GM23338 (cell line): ENCODE data around the gene DOCK2.

Experiments used
- CREB1 ChIP-seq: fragments of 250-450 bp; sonication (Bioruptor Pico); IDR thresholded peaks from 2 replicates; pipeline ENCODE4 v1.5.0; 2020; ENCODE audit warnings: low read depth, mild to moderate bottlenecking, moderate library complexity
- CTCF ChIP-seq, 2 experiments: fragments of 200-600 bp in 1 of 2; sonication (generic) in 1 of 2; conservative IDR thresholded peaks; 2 replicates each; pipeline versions ENCODE4 v1.5.1 to v1.6.1; 2016 to 2017; ENCODE audit warnings: antibody characterized with exemption in 2 of 2, low read depth in 2 of 2, mild to moderate bottlenecking in 2 of 2, moderate library complexity in 1 of 2
- ETS1 ChIP-seq: IDR thresholded peaks from 2 replicates; pipeline ENCODE4 v1.6.1; 2016; ENCODE audit warnings: antibody characterized with exemption
- EZH2 ChIP-seq: fragments of 200-600 bp; sonication (generic); IDR thresholded peaks from one replicate; pipeline ENCODE4 v1.8.0; 2017; ENCODE audit warnings: antibody characterized with exemption, mild to moderate bottlenecking, low read depth; ENCODE audit not compliant: unreplicated experiment
- EZH2phosphoT487 ChIP-seq: fragments of 200-600 bp; sonication (generic); IDR thresholded peaks from one replicate; pipeline ENCODE4 v1.8.1; 2018; ENCODE audit warnings: antibody characterized with exemption; ENCODE audit not compliant: unreplicated experiment
- JUNB ChIP-seq: IDR thresholded peaks from one replicate; pipeline ENCODE4 v1.6.1; 2016; ENCODE audit warnings: antibody characterized with exemption; ENCODE audit not compliant: unreplicated experiment
- POLR2AphosphoS5 ChIP-seq: IDR thresholded peaks from 2 replicates; pipeline ENCODE4 v1.6.1; 2016; ENCODE audit warnings: antibody characterized with exemption, low read depth
- REST ChIP-seq: IDR thresholded peaks from one replicate; pipeline ENCODE4 v1.6.1; 2018; ENCODE audit warnings: antibody characterized with exemption; ENCODE audit not compliant: unreplicated experiment
- ZNF114 ChIP-seq: fragments of 250-450 bp; sonication (Bioruptor Pico); IDR thresholded peaks from 2 replicates; pipeline ENCODE4 v1.5.0; 2020; ENCODE audit warnings: mild to moderate bottlenecking, moderate library complexity
- ZNF331 ChIP-seq: fragments of 250-450 bp; sonication (Bioruptor Pico); IDR thresholded peaks from 2 replicates; pipeline ENCODE4 v1.5.0; 2020; ENCODE audit warnings: low read depth, mild to moderate bottlenecking, moderate library complexity
- ZNF462 ChIP-seq: fragments of 250-450 bp; sonication (Bioruptor Pico); IDR thresholded peaks from 2 replicates; pipeline ENCODE4 v1.5.0; 2020; ENCODE audit warnings: mild to moderate bottlenecking, moderate library complexity

- no peak for TF ChIP-seq CTCF (conservative IDR thresholded peaks at IDR 0.05; ENCODE audit: low read depth in 2 of 2)
- no peak for TF ChIP-seq POLR2AphosphoS5
- TF ChIP-seq JUNB = no peak
- no peak for TF ChIP-seq EZH2
- TF ChIP-seq CREB1 = no peak
- no peak for TF ChIP-seq REST
- TF ChIP-seq EZH2phosphoT487 = no peak
- TF ChIP-seq ZNF331 (CRISPR knock-in tag) = no peak
- TF ChIP-seq ETS1 = no peak
- no peak for TF ChIP-seq ZNF114 (CRISPR knock-in tag)
- no peak for TF ChIP-seq ZNF462 (CRISPR knock-in tag)
These were observed 205.6 kb downstream of the DOCK2 start for GRCh38 chr5:169842699-169843098.
